ENCODE measurements around the gene HMHB1. TPM values are rescaled to one million over a fixed set of nuclear protein-coding genes. Genes with fewer than 3 reads are reported as not detected.

The HMHB1 gene
- total RNA-seq (not detected), total RNA-seq (0 reads per million in 2 donors)

DNA sequence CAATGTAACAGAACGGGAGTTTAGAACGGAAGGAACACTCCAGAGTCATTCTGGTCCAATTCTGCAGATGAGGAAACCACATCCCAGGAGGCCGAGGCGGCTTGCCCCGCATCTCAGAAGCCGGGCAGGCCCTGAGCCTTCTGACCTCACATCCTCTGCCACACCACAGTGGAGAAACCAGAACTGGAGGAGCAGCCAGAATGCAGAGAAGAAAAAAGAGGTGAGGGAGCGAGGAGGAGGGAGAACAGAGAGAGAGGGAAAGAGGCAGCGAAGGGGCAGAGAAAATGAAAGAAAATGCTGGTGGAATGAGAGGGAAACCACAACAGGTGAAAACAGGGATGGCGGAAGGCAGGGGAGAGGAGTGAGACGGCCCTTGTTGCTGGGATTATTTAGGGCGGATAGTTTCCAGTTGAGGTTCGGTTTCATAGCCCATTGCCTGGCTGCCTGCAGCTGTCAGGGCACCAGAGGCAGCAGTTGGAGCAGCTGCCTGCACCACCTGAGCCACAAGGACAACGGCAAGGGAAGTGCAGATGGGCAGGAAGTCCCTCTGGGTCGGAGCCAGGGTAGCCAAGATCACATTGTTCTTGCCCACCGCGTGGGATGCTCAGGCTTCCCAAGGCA, at the start of gene HMHB1:
Gene HMHB1, plus strand, starts transcription at position 77 of the 621 bp plus-strand sequence.
- Mint-ChIP-seq H3K4me1 (peaks cover 8% of the 10 kb centered on the region), H3K27ac (peak within 1 kb of the TSS; percentile 73), H3K4me3 (peak within 1 kb of the TSS; percentile 76), H3K36me3 (ENCODE audit: low read depth) (peaks cover 7% of the 10 kb centered on the region), H3K27me3 (peaks cover 16% of the 10 kb centered on the region)
- H3K9me3 ChIP-seq (ENCODE audit: control insufficient read depth, low read length, poor library complexity, severe bottlenecking), result no peaks in the 10 kb centered on the region
- DNase-seq (no peak), ATAC-seq (no peak)

DNA sequence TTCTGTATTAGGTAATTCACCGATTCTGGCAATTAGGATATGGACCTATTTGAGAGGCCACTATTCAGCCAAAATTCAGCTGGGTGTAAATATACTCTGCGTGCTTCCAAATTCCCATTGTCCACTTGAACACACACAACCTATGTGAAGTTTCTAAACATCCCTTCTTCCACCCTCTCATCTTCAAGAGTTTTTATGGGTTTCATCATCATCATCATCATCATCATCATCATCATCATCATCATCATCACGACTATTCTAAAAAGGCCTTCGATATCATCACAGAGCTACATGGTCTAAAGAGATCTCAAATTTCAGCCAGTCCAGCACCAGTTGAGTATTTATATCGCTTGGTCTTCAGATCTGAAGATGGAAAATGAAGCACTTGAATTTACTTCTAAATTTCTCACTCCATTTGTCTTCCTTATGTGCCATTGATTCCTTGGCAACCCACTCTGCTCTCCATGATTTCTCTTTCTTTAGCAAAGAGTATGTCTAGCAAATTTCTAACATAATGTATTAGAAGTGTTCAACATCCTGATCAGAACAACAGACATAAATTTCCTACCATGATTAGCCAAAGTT, 49.2 kb upstream of the HMHB1 start:
- no peak for DNase-seq
- H3K36me3 Mint-ChIP-seq (ENCODE audit: low read depth), result peaks cover 2% of the 10 kb centered on the region
- ATAC-seq, result no peak
- no peaks in the 10 kb centered on the region for H3K9me3 ChIP-seq (ENCODE audit: control insufficient read depth, low read length, poor library complexity, severe bottlenecking)
- no peaks in the 10 kb centered on the region for H3K4me1 Mint-ChIP-seq
- H3K4me3 Mint-ChIP-seq, result no peak overlapping the region
- peaks cover 23% of the 10 kb centered on the region for H3K27me3 Mint-ChIP-seq
- H3K27ac Mint-ChIP-seq, result no peak overlapping the region

DNA sequence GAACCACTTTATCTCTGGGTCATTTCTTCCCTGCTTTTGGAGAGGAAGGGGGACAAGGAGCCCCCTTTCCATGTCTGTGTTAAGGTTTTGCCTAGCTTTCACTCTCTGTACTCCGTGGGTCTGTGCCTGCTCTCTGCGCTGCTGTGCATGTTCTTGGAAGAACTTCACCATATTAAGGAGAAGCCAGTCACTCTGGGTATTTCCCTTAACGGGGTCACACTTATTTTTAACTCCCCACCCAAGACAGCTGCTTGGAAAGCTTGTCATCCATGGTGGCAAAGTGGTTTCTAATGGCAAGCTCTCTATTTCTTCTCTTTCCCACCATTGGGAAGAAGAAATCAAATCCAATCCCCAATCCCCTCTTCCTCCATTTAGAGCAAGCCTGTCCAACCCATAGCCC, 44.8 kb upstream of the HMHB1 start:
- H3K27ac Mint-ChIP-seq, result no peak overlapping the region
- DNase-seq, result no peak
- H3K36me3 Mint-ChIP-seq (ENCODE audit: low read depth), result peaks cover 5% of the 10 kb centered on the region
- H3K27me3 Mint-ChIP-seq, result peaks cover 42% of the 10 kb centered on the region
- H3K9me3 ChIP-seq (ENCODE audit: control insufficient read depth, low read length, poor library complexity, severe bottlenecking), result no peaks in the 10 kb centered on the region
- H3K4me1 Mint-ChIP-seq, result no peaks in the 10 kb centered on the region
- H3K4me3 Mint-ChIP-seq, result no peak overlapping the region
- no peak for ATAC-seq

DNA sequence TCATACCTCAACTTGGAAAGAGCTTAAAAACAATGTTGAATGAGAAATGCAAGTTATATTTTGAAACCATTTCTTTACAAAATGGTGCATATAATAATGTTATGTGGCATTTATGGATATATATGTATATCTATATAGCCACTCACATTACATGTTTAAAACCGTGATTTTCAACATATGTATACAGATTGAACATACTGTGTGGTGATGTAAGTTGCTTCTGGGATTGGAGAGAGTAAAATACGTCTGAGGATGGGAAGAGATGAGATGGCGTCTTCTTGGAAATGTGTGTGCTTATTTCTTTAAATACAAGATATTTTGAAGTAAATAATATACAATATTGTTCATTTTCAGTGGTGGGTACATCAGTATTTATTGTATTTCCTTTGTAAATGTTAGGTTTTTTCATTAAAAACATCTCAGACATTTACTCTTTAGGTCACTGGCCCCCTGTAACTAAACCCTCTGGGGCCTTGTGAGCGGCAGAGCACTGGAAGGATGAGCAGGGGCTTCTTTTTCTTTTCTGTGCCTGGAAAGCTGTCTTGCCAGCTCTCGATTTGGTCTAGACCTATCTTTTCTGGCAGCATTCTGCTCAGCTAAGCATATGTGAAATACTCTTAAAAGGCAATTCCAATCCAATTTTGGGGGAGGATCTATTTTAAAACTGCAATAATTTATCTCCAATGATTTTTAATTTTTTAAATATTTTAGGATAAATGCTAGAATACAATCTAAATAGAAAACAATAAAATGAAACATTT, 42.8 kb upstream of the HMHB1 start:
- no peaks in the 10 kb centered on the region for H3K4me1 Mint-ChIP-seq
- no peak overlapping the region for H3K4me3 Mint-ChIP-seq
- no peaks in the 10 kb centered on the region for H3K9me3 ChIP-seq (ENCODE audit: control insufficient read depth, low read length, poor library complexity, severe bottlenecking)
- DNase-seq, result no peak
- ATAC-seq, result no peak
- peaks cover 36% of the 10 kb centered on the region for H3K27me3 Mint-ChIP-seq
- peaks cover 5% of the 10 kb centered on the region for H3K36me3 Mint-ChIP-seq (ENCODE audit: low read depth)
- no peak overlapping the region for H3K27ac Mint-ChIP-seq

DNA sequence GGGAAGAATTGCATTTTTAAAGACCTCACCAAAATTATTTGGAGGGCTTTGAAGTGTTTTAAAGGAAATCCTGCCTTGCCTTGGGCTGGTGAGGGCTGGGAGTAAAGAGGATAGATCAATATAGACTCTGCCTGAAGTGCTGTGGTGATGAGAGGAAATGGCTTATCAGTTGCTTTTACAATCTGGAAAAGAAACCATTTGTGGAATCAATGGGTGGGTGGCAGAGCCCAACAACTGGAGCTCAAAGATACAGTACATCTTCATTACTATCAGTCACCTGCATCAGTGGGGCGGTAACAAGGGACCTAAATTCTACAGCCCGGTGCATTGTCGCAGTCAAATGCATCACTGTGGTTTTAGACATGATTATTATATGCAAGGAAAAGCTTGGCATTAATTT, 41.5 kb upstream of the HMHB1 start:
- Mint-ChIP-seq H3K36me3 (ENCODE audit: low read depth) (peaks cover 5% of the 10 kb centered on the region), H3K27me3 (peaks cover 36% of the 10 kb centered on the region)
- ATAC-seq, result no peak

DNA sequence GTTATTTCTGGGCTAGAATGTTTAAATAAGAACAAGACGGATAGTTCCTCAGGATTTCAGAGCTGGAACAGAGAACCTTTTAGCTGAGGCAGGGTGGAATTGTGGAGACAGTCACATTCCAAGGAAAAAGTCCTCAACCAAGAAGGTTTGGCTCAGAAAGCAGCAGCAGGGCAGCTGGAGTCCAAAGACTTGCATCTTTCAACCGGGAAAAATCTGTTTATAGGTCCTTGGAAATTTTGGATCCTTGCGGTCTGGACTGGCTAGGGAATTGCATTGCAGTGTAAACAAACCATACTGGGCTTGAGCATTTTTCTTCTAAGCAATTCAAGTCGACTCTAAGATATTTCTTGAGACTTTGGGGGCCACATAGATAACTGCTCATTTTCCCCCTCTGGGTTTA, 40.8 kb upstream of the HMHB1 start:
- H3K9me3 ChIP-seq (ENCODE audit: control insufficient read depth, low read length, poor library complexity, severe bottlenecking), result no peaks in the 10 kb centered on the region
- no peaks in the 10 kb centered on the region for H3K4me1 Mint-ChIP-seq
- H3K4me3 Mint-ChIP-seq, result no peak overlapping the region
- no peak overlapping the region for H3K27ac Mint-ChIP-seq
- H3K36me3 Mint-ChIP-seq (ENCODE audit: low read depth), result peaks cover 5% of the 10 kb centered on the region
- no peak for DNase-seq
- H3K27me3 Mint-ChIP-seq, result peaks cover 36% of the 10 kb centered on the region
- ATAC-seq, result no peak

More for the DNA sequence above, 41.5 kb upstream of the HMHB1 start:
- H3K27ac Mint-ChIP-seq, result no peak overlapping the region
- no peak overlapping the region for H3K4me3 Mint-ChIP-seq
- no peak for DNase-seq
- no peaks in the 10 kb centered on the region for H3K4me1 Mint-ChIP-seq
- H3K9me3 ChIP-seq (ENCODE audit: control insufficient read depth, low read length, poor library complexity, severe bottlenecking), result no peaks in the 10 kb centered on the region

DNA sequence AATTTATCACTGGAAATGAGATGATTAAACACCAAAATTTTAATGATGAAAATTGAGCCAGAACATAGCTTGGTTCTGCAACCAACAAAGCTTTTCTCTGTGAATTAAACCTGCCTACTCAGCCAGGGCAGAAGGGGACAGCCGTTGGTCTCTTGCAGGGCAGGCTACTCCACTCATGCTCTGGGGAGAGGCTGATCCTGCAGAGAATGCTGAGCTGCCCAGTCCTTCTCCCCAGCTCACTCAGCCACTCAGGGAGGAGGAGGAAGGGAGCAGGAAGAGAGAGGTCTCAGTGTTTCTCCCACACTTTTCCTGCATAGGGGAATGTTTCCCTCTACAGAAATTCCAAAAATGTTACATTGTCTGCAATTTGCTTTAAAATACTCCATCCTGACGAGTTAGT, 40.4 kb upstream of the HMHB1 start:
- peaks cover 36% of the 10 kb centered on the region for H3K27me3 Mint-ChIP-seq

DNA sequence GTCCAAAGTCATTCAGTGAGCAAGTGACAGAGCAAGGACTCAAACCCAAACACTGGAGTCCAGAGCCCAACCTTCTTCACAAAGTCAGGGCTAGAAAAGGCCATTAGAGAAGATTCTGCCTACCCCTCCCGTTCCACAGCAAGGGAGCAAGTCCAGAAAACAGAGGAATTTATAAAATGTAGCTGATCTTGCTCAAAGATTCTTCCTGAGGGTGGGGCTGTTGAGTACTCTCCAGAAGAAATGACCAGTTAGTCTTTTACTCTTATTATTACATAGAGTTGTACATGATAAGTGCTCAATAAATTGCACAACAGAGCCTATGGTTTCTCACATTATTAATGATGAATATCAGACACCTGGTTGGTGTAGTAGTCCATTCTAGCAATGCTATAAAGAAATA, 39.3 kb upstream of the HMHB1 start:
- no peaks in the 10 kb centered on the region for H3K9me3 ChIP-seq (ENCODE audit: control insufficient read depth, low read length, poor library complexity, severe bottlenecking)
- no peak for DNase-seq
- peaks cover 30% of the 10 kb centered on the region for H3K27me3 Mint-ChIP-seq
- no peak for ATAC-seq
- no peak overlapping the region for H3K27ac Mint-ChIP-seq
- peaks cover 3% of the 10 kb centered on the region for H3K36me3 Mint-ChIP-seq (ENCODE audit: low read depth)
- no peak overlapping the region for H3K4me3 Mint-ChIP-seq
- no peaks in the 10 kb centered on the region for H3K4me1 Mint-ChIP-seq

More for the DNA sequence above, 40.4 kb upstream of the HMHB1 start:
- Mint-ChIP-seq H3K4me1 (no peaks in the 10 kb centered on the region), H3K4me3 (no peak overlapping the region), H3K27ac (no peak overlapping the region), H3K36me3 (ENCODE audit: low read depth) (peaks cover 3% of the 10 kb centered on the region)
- DNase-seq (no peak), ATAC-seq (no peak)
- H3K9me3 ChIP-seq (ENCODE audit: control insufficient read depth, low read length, poor library complexity, severe bottlenecking), result no peaks in the 10 kb centered on the region

DNA sequence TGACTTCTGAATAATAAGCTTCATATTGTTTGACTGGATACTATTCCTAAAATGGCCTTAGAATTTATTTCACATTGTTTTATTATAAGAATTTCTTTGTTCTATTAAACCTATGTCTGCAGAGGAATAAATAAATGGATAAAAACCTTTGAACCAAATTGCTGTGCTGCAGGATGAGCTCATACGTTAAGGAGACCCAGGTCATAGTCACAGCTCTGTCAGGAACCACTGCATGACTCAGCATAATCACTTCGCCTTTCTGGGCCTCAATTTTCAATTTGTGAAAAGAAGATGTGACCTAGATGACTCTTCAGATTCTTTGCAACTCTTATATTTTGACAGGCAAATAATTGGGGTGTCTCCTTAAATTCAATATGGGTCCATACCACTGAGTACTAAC, 36.7 kb upstream of the HMHB1 start:
- peaks cover 9% of the 10 kb centered on the region for H3K27me3 Mint-ChIP-seq
- DNase-seq, result no peak
- H3K36me3 Mint-ChIP-seq (ENCODE audit: low read depth), result no peaks in the 10 kb centered on the region
- no peaks in the 10 kb centered on the region for H3K9me3 ChIP-seq (ENCODE audit: control insufficient read depth, low read length, poor library complexity, severe bottlenecking)
- no peak for ATAC-seq
- H3K4me3 Mint-ChIP-seq, result no peak overlapping the region
- no peak overlapping the region for H3K27ac Mint-ChIP-seq
- H3K4me1 Mint-ChIP-seq, result no peaks in the 10 kb centered on the region

DNA sequence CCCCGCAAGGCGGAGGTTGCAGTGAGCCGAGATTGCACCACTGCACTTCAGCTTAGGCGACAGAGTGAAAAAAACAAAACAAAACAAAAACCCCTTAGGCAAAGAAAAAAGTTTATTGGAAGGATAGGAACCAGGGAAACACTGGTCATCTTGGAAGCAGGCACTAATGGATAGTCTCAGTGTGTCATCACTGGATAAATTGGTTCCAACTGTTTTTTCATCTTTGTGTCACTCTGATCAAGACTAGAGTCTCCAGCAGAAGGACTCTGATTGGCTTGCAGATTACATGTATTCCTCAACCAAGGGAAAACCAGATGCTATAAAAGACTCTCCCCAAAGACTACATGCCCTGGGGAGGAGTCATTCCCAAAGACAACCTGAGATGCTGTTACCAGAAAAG, 35.0 kb upstream of the HMHB1 start:
- Mint-ChIP-seq H3K27ac (no peak overlapping the region), H3K4me3 (no peak overlapping the region), H3K27me3 (no peaks in the 10 kb centered on the region), H3K4me1 (no peaks in the 10 kb centered on the region), H3K36me3 (ENCODE audit: low read depth) (no peaks in the 10 kb centered on the region)
- H3K9me3 ChIP-seq (ENCODE audit: control insufficient read depth, low read length, poor library complexity, severe bottlenecking), result no peaks in the 10 kb centered on the region
- DNase-seq, result no peak
- ATAC-seq, result no peak

DNA sequence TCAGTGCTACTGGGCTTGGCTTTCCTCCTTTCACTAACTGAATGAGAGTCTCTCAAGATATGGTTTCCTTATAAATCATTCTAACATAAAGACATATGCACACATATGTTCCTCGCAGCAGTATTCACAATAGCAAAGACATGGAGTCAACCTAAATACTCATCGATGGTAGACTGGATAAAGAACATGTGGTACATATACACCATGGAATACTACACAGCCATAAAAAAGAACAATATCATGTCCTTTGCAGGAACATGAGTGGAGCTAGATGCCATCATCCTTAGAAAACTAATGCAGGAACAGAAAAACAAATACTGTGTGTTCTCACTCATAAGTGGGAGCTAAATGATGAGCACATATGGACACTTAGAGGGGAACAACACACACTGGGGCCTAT, 32.5 kb upstream of the HMHB1 start:
- Mint-ChIP-seq H3K27ac (no peak overlapping the region), H3K36me3 (ENCODE audit: low read depth) (no peaks in the 10 kb centered on the region), H3K27me3 (no peaks in the 10 kb centered on the region), H3K4me1 (no peaks in the 10 kb centered on the region), H3K4me3 (no peak overlapping the region)
- DNase-seq (no peak), ATAC-seq (no peak)
- no peaks in the 10 kb centered on the region for H3K9me3 ChIP-seq (ENCODE audit: control insufficient read depth, low read length, poor library complexity, severe bottlenecking)

DNA sequence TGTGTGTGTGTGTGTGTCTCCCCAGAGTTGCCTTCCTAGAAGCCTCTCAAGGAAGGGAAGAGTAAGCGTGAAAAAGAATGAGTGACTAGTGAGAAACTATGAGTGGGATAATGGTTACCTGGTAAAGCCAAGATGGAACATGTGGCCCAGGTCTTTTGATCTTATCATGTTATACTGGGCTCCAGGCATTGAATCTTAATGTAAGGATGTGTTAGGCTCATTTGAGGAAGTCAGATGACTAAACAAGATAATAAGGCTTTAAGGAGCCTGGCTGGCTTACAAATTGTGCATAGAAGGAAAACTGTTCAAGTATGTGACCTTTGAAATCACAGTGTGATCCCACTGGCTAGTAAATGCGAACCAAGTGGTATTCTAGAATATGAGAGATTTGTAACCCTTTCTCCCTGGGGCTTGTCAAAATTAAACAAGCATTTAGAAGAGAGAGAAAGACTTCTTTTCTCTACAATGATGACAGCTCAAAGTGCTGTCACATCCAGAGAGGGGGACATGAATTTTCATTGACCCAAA, 29.9 kb upstream of the HMHB1 start:
- DNase-seq, result no peak
- ATAC-seq, result no peak
- H3K27ac Mint-ChIP-seq, result no peak overlapping the region
- H3K27me3 Mint-ChIP-seq, result no peaks in the 10 kb centered on the region
- H3K36me3 Mint-ChIP-seq (ENCODE audit: low read depth), result no peaks in the 10 kb centered on the region
- no peaks in the 10 kb centered on the region for H3K9me3 ChIP-seq (ENCODE audit: control insufficient read depth, low read length, poor library complexity, severe bottlenecking)
- H3K4me1 Mint-ChIP-seq, result no peaks in the 10 kb centered on the region
- no peak overlapping the region for H3K4me3 Mint-ChIP-seq

DNA sequence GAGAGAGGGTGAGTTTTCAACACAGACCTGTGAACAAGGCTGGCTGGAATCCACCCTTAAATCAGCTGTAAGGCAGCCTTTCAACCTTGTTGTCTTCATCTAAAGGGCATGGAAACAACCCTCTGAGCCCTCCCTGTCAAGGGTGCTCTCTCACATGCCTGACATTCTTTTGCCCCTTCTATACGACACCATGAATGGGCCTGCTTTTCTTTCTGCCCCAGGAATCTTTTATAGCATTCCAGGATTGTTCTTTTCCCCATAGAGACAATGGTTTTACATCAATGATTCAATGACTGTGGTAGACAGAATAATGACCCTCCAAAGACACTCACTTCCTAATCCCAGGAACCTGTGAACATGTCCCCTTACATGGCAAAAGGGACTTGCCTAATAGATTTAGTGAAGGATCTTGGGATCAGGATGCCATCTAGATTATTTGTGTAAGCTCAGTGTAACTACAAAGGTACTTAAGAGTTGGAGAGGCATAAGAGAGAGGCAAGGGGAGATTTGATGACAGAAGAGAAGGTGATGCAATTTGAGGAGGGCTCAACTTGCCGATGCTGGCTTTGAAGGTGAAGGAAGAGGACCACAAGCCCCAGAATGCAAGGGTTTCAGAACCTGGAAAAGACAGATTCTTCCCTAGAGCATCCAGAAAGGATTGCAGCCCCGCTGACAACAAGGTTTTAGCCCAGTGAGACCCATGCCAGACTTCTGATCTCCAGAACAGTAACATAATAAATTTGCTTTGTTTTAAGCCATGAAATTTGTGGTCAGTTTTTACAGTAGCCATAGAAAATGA, 29.2 kb upstream of the HMHB1 start:
- H3K27me3 Mint-ChIP-seq, result no peaks in the 10 kb centered on the region
- H3K4me1 Mint-ChIP-seq, result no peaks in the 10 kb centered on the region
- H3K27ac Mint-ChIP-seq, result no peak overlapping the region
- H3K9me3 ChIP-seq (ENCODE audit: control insufficient read depth, low read length, poor library complexity, severe bottlenecking), result no peaks in the 10 kb centered on the region
- no peaks in the 10 kb centered on the region for H3K36me3 Mint-ChIP-seq (ENCODE audit: low read depth)
- no peak overlapping the region for H3K4me3 Mint-ChIP-seq
- no peak for ATAC-seq
- no peak for DNase-seq
